GM12878 (cell line): Measurements from ENCODE around the gene CRKL.

Experiments used
- MXI1 ChIP-seq: fragments of 150-350 bp; IDR thresholded peaks from 2 replicates; pipeline ENCODE4 v1.6.1; 2011; ENCODE audit warnings: low read depth, mild to moderate bottlenecking, inconsistent platforms, low read length, improper control_type of control experiment
- NRF1 ChIP-seq: conservative IDR thresholded peaks from 2 replicates; pipeline ENCODE4 v1.6.1; 2011; ENCODE audit warnings: mild to moderate bottlenecking, low read depth, low read length, improper control_type of control experiment
- RAD21 ChIP-seq: IDR thresholded peaks from 2 replicates; pipeline ENCODE4 v1.6.1; 2011; ENCODE audit warnings: mild to moderate bottlenecking, low read depth, low read length, moderate library complexity; ENCODE audit not compliant: insufficient read depth
- TF ChIP-seq, protein P1 (sequence below), 3 experiments: IDR thresholded peaks in 2 of 3; conservative IDR thresholded peaks in 1 of 3; 2 replicates each; pipeline ENCODE4 v1.5.1; 2011; ENCODE audit warnings: low read depth in 3 of 3, low read length in 3 of 3, mild to moderate bottlenecking in 3 of 3, control low read depth in 2 of 3, moderate library complexity in 2 of 3, inconsistent platforms in 1 of 3, mixed read lengths in 1 of 3; ENCODE audit not compliant: control insufficient read depth in 2 of 3, insufficient read depth in 1 of 3; ENCODE audit errors: extremely low read depth in 1 of 3

GRCh38 chr22:20978419-20978818 lies 61.2 kb downstream of the CRKL start:
- TF ChIP-seq MXI1 (no peak), NRF1 (no peak), RAD21 (no peak)
- TF ChIP-seq, protein P1, sequence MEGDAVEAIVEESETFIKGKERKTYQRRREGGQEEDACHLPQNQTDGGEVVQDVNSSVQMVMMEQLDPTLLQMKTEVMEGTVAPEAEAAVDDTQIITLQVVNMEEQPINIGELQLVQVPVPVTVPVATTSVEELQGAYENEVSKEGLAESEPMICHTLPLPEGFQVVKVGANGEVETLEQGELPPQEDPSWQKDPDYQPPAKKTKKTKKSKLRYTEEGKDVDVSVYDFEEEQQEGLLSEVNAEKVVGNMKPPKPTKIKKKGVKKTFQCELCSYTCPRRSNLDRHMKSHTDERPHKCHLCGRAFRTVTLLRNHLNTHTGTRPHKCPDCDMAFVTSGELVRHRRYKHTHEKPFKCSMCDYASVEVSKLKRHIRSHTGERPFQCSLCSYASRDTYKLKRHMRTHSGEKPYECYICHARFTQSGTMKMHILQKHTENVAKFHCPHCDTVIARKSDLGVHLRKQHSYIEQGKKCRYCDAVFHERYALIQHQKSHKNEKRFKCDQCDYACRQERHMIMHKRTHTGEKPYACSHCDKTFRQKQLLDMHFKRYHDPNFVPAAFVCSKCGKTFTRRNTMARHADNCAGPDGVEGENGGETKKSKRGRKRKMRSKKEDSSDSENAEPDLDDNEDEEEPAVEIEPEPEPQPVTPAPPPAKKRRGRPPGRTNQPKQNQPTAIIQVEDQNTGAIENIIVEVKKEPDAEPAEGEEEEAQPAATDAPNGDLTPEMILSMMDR (IDR thresholded peaks at IDR 0.05 in 2 of 3, conservative IDR thresholded peaks at IDR 0.05 in 1 of 3; ENCODE audit: control insufficient read depth in 2 of 3, extremely low read depth in 1 of 3, insufficient read depth in 1 of 3, low read depth in 3 of 3, low read length in 3 of 3), result no peak
